Kidney epithelial cell (primary cell): ENCODE data around the gene SLC43A2. TPM values are rescaled to one million over a fixed set of nuclear protein-coding genes. Genes with fewer than 3 reads are reported as not detected.

Experiments
- DNase-seq: peaks from one replicate; pipeline ENCODE4 v3.0.0-alpha.2; 2010; ENCODE audit warnings: low read depth
- H3K27me3 ChIP-seq: 2 replicates; pipeline ENCODE4 v1.6.0; 2011; ENCODE audit warnings: low read length; ENCODE audit not compliant: control insufficient read depth, insufficient read depth
- H3K36me3 ChIP-seq: 2 replicates; pipeline ENCODE4 v1.5.1; 2011; ENCODE audit warnings: low read length; ENCODE audit not compliant: control insufficient read depth, insufficient read depth
- H3K4me3 ChIP-seq: 2 replicates; pipeline ENCODE4 v1.5.1; 2011; ENCODE audit warnings: low read depth, mild to moderate bottlenecking, control low read depth, low read length
- total RNA-seq: library from RNA; depleted of rRNA; stranded (reverse); fragments of >200 nt; gene quantifications from 2 replicates; pipeline ENCODE4 v1.2.3, GENCODE V29; 2015
- TF ChIP-seq, protein P1 (sequence below): IDR thresholded peaks from 2 replicates; pipeline ENCODE4 v1.5.1; 2011; ENCODE audit warnings: mild to moderate bottlenecking, moderate library complexity, low read length, control low read depth, inconsistent platforms; ENCODE audit not compliant: insufficient read depth, poor library complexity, severe bottlenecking

SLC43A2 gene
- total RNA-seq, 1 donor from 2014 or later = 9.1 TPM

- H3K36me3 ChIP-seq = no peaks in the 10 kb centered on the region
- H3K27me3 ChIP-seq = no peaks in the 10 kb centered on the region
- no peak overlapping the region for H3K4me3 ChIP-seq
- DNase-seq = no peak
- TF ChIP-seq, protein P1, sequence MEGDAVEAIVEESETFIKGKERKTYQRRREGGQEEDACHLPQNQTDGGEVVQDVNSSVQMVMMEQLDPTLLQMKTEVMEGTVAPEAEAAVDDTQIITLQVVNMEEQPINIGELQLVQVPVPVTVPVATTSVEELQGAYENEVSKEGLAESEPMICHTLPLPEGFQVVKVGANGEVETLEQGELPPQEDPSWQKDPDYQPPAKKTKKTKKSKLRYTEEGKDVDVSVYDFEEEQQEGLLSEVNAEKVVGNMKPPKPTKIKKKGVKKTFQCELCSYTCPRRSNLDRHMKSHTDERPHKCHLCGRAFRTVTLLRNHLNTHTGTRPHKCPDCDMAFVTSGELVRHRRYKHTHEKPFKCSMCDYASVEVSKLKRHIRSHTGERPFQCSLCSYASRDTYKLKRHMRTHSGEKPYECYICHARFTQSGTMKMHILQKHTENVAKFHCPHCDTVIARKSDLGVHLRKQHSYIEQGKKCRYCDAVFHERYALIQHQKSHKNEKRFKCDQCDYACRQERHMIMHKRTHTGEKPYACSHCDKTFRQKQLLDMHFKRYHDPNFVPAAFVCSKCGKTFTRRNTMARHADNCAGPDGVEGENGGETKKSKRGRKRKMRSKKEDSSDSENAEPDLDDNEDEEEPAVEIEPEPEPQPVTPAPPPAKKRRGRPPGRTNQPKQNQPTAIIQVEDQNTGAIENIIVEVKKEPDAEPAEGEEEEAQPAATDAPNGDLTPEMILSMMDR = no peak
Observed at GRCh38 chr17:1597861-1598342, 30.7 kb downstream of the SLC43A2 start.

DNA sequence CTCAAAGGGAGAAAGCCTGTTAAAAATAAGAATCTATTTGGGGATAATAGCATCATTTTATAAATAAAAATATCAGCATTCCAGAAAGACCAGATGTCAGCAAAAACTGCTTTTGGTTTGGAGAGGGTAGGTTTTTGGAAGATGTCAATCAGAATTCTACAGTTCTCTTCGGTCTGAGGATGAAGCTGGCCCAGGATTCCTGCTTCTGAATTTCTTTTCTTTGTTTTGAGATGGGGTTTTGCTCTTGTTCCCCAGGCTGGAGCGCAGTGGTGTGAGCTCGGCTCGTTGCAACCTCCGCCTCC lies 35.1 kb downstream of the SLC43A2 start:
- Histone ChIP-seq H3K36me3 (no peaks in the 10 kb centered on the region), H3K27me3 (no peaks in the 10 kb centered on the region), H3K4me3 (no peak overlapping the region)
- DNase-seq = no peak
- TF ChIP-seq, protein P1 = no peak

- DNase-seq = no peak
- H3K27me3 ChIP-seq = no peaks in the 10 kb centered on the region
- H3K4me3 ChIP-seq = no peak overlapping the region
- TF ChIP-seq, protein P1 = no peak
- no peaks in the 10 kb centered on the region for H3K36me3 ChIP-seq
Observed at GRCh38 chr17:1592751-1593629, 35.6 kb downstream of the SLC43A2 start.

DNA sequence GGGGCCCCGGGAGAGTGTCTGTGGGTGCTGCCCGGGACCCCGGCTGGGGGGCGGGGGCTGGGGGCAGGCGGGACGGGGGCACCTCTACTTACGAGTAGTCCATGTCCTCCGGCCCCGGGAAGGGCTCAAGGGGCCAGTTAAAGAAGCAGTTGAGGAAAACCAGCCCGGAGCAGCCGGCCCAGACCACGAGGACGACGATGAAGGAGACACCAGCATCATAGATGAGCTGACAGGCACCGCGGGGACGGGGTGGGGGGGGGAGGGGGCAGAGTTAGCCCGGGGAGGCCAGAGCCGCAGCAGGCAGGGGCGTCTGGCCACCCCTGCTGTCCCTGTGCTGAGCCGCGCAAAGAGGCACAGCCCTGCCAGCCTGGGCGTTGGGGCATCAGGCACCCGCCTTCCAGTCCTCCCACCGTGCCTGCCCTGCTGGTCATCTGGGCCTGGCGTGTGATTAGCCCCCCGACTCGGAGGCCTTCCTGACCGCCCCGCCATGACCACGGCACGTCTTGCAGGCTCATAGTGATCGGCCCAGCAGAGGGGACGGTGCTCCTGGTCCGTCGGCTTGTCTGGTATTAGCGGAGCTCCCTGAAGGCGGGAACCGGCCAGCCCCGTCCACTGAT lies 37.1 kb downstream of the SLC43A2 start:
- no peak for DNase-seq
- H3K4me3 ChIP-seq = no peak overlapping the region
- H3K27me3 ChIP-seq = no peaks in the 10 kb centered on the region
- H3K36me3 ChIP-seq = no peaks in the 10 kb centered on the region
- TF ChIP-seq, protein P1 = no peak

DNA sequence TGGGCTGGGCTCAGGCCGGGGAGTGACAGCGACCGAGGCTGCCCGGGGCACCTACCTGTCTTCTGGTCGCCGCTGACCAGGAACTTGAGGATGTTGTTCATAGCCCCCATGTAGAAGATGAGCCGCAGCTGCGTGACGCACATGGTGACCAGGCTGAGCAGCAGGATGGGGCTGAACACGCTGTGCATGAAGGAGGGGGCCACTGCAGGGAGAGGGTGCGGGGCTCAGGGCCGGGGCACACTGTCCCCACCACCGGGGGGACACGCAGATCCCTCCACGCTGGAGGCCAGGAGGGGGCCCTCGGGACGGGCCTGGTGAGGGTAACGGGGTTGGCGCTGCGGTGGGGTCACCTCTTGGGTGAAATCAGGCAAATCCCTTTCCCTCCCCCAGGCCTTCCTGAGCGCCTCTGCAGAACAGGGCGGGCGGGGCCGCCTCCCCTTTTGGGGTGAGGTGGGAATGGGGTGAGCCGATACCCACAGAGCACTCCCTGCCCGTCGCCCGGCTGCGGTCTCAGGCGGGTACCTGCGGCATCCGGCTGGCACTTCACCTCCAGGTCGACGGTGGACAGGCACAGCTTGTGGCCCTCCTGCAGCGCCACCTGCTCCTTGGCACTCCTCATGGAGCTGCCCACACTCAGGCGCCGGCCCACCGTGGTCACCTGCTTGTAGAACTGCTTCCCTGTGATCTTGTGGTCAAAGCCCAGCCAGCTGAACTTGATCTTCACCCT lies 37.7 kb downstream of the SLC43A2 start:
- Histone ChIP-seq H3K4me3 (no peak overlapping the region), H3K27me3 (no peaks in the 10 kb centered on the region), H3K36me3 (no peaks in the 10 kb centered on the region)
- DNase-seq = no peak
- TF ChIP-seq, protein P1 = no peak
